Neural cell (in vitro differentiated cells): ENCODE data around the gene GATA2. TPM values are rescaled to one million over a fixed set of nuclear protein-coding genes. Genes with fewer than 3 reads are reported as not detected.

Source experiments
- H2AFZ ChIP-seq: fragments of 200-600, 300-800 bp; sonication (generic), shearing (Covaris generic); 2 replicates; pipeline ENCODE4 v1.6.0; 2014; ENCODE audit warnings: low read depth, mild to moderate bottlenecking, antibody characterized with exemption, low read length, moderate library complexity
- H3F3A ChIP-seq: fragments of 200-600 bp; shearing (Covaris generic); 2 replicates; pipeline ENCODE4 v1.6.1; 2016; ENCODE audit warnings: mild to moderate bottlenecking, moderate library complexity, mixed read lengths, antibody characterized with exemption, low read length; ENCODE audit not compliant: insufficient read depth, poor library complexity, severe bottlenecking
- H3K27ac ChIP-seq: fragments of 200-600, 300-800 bp; sonication (generic), shearing (Covaris generic); 2 replicates; pipeline ENCODE4 v1.5.1; 2014; ENCODE audit warnings: mild to moderate bottlenecking, low read length, moderate library complexity
- H3K27me3 ChIP-seq: fragments of 300-800, 200-600 bp; sonication (generic), shearing (Covaris generic); 2 replicates; pipeline ENCODE4 v1.6.0; 2014; ENCODE audit warnings: mild to moderate bottlenecking, low read depth, low read length, moderate library complexity; ENCODE audit not compliant: insufficient read depth
- H3K36me3 ChIP-seq: fragments of 300-800, 200-600 bp; sonication (generic), shearing (Covaris generic); 2 replicates; pipeline ENCODE4 v1.5.1; 2014; ENCODE audit warnings: mild to moderate bottlenecking, antibody characterized with exemption, low read length, moderate library complexity; ENCODE audit not compliant: insufficient read depth
- H3K4me2 ChIP-seq: fragments of 300-800, 200-600 bp; sonication (generic), shearing (Covaris generic); 2 replicates; pipeline ENCODE4 v1.6.0; 2014; ENCODE audit warnings: mild to moderate bottlenecking, low read length
- H3K4me3 ChIP-seq: fragments of 300-800, 200-600 bp; sonication (generic), shearing (Covaris generic); 2 replicates; pipeline ENCODE4 v1.5.1; 2014; ENCODE audit warnings: mild to moderate bottlenecking, low read length, moderate library complexity
- H3K79me2 ChIP-seq: fragments of 200-600 bp; shearing (Covaris generic); replicated peaks from 2 replicates; pipeline ENCODE4 v1.6.0; 2014; ENCODE audit warnings: mild to moderate bottlenecking, low read length, moderate library complexity; ENCODE audit not compliant: insufficient read depth
- H3K9ac ChIP-seq: fragments of 300-800, 200-600 bp; sonication (generic), shearing (Covaris generic); 2 replicates; pipeline ENCODE4 v1.6.1; 2016; ENCODE audit warnings: mild to moderate bottlenecking, low read length, mixed read lengths
- H3K9me2 ChIP-seq: fragments of 200-600 bp; shearing (Covaris generic); 2 replicates; pipeline ENCODE4 v1.6.1; 2016; ENCODE audit warnings: mild to moderate bottlenecking, low read length, mixed read lengths; ENCODE audit not compliant: insufficient read depth
- H3K9me3 ChIP-seq: fragments of 200-600, 300-800 bp; sonication (generic), shearing (Covaris generic); 2 replicates; pipeline ENCODE4 v1.6.1; 2016; ENCODE audit warnings: mild to moderate bottlenecking, mixed run types, low read length, moderate library complexity, mixed read lengths
- H4K20me1 ChIP-seq: fragments of 200-600 bp; shearing (Covaris generic); 2 replicates; pipeline ENCODE4 v1.6.1; 2016; ENCODE audit warnings: mild to moderate bottlenecking, mixed run types; ENCODE audit not compliant: insufficient read depth
- CTCF ChIP-seq: fragments of 450-650 bp; IDR thresholded peaks from 2 replicates; pipeline ENCODE4 v1.5.1; 2014; ENCODE audit warnings: antibody characterized with exemption, mild to moderate bottlenecking, moderate library complexity; ENCODE audit not compliant: poor library complexity, severe bottlenecking
- EP300 ChIP-seq: fragments of 450-650 bp; conservative IDR thresholded peaks from 2 replicates; pipeline ENCODE4 v1.6.1; 2014; ENCODE audit warnings: antibody characterized with exemption, mild to moderate bottlenecking, moderate library complexity; ENCODE audit not compliant: poor library complexity, severe bottlenecking
- EZH2 ChIP-seq: fragments of 200-600, 300-800 bp; shearing (Covaris generic), sonication (generic); IDR thresholded peaks from 2 replicates; pipeline ENCODE4 v1.6.1; 2014; ENCODE audit warnings: antibody characterized with exemption, low read length, borderline replicate concordance, mild to moderate bottlenecking; ENCODE audit not compliant: insufficient read depth, poor library complexity, severe bottlenecking
- MXI1 ChIP-seq: fragments of 450-650 bp; conservative IDR thresholded peaks from 2 replicates; pipeline ENCODE4 v1.6.1; 2014; ENCODE audit warnings: antibody characterized with exemption, mild to moderate bottlenecking; ENCODE audit not compliant: poor library complexity, severe bottlenecking
- POLR2AphosphoS5 ChIP-seq: IDR thresholded peaks from 2 replicates; pipeline ENCODE4 v1.6.1; 2012
- RAD21 ChIP-seq: fragments of 450-650 bp; conservative IDR thresholded peaks from 2 replicates; pipeline ENCODE4 v1.6.1; 2014; ENCODE audit warnings: antibody characterized with exemption, mild to moderate bottlenecking, moderate library complexity
- REST ChIP-seq: IDR thresholded peaks from 2 replicates; pipeline ENCODE4 v1.6.1; 2012; ENCODE audit warnings: borderline replicate concordance
- SMC3 ChIP-seq: fragments of 450-650 bp; conservative IDR thresholded peaks from 2 replicates; pipeline ENCODE4 v1.6.1; 2014; ENCODE audit warnings: antibody characterized with exemption, mild to moderate bottlenecking, moderate library complexity; ENCODE audit not compliant: poor library complexity
- TAF1 ChIP-seq: IDR thresholded peaks from 2 replicates; pipeline ENCODE4 v1.6.1; 2012; ENCODE audit warnings: low read depth
- polyA plus RNA-seq: library from polyadenylated mRNA; depleted of rRNA; stranded (reverse); fragments of >200 nt; gene quantifications from 2 replicates; pipeline ENCODE4 v1.2.3, GENCODE V29; 2014

Gene GATA2
- polyA plus RNA-seq, 1 donor from 2014 or later: not detected

DNA sequence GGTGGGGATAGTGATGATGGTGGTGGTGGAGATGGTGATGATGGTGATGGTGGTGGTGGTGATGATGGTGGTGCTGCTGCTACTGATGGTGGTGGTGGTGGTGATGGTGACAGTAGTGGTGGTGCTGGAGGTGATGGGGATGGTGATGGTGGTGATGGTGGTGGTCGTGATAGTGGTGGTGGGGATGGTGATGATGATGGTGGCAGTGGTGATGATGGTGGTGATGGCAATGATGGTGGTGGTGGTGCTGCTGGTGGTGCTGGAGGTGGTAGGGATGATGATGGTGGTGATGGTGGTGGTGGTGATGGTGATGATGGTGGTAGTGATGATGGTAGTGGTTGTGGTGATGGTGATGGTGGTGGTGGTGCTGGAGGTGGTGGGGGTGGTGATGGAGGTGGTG is 47.6 kb downstream of the GATA2 start:
- Histone ChIP-seq H3K9me2 (no peaks in the 10 kb centered on the region), H3K36me3 (no peaks in the 10 kb centered on the region), H3F3A (no peaks in the 10 kb centered on the region), H3K27me3 (no peaks in the 10 kb centered on the region), H3K9me3 (no peaks in the 10 kb centered on the region), H3K4me2 (no peak overlapping the region), H3K9ac (no peak overlapping the region), H3K27ac (no peak overlapping the region), H3K4me3 (no peak overlapping the region), H4K20me1 (no peaks in the 10 kb centered on the region), H2AFZ (no peak overlapping the region), H3K79me2 (no peaks in the 10 kb centered on the region)
- TF ChIP-seq CTCF: no peak
- TF ChIP-seq RAD21: no peak
- no peak for TF ChIP-seq TAF1
- TF ChIP-seq REST: no peak
- TF ChIP-seq SMC3: no peak
- TF ChIP-seq EP300: no peak
- no peak for TF ChIP-seq POLR2AphosphoS5
- TF ChIP-seq EZH2: no peak
- TF ChIP-seq MXI1: no peak

DNA sequence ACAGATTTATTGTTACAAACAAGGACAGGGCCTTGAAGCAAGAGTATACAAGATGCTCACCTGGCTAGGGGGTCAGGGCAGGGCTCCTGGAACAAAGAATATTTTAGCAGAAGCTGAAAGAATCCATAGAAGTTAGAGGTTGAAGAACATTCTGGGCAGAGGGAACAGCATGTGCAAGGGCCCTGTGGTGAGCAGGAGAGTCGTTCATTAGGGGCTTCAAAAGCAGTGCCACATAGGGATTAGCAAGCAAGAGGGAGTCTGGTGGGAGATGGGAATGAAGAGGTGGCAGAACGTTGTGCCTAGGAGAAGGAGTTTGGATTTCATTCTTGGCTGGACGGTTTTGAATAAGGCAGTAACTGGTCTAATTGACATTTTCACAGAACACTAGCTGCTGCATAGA is 49.2 kb downstream of the GATA2 start:
- Histone ChIP-seq H3F3A (no peaks in the 10 kb centered on the region), H4K20me1 (no peaks in the 10 kb centered on the region), H3K36me3 (no peaks in the 10 kb centered on the region), H3K4me3 (no peak overlapping the region), H3K79me2 (no peaks in the 10 kb centered on the region), H3K27ac (no peak overlapping the region), H3K9ac (no peak overlapping the region), H3K4me2 (no peak overlapping the region), H3K9me3 (no peaks in the 10 kb centered on the region), H3K27me3 (no peaks in the 10 kb centered on the region), H3K9me2 (no peaks in the 10 kb centered on the region), H2AFZ (no peak overlapping the region)
- TF ChIP-seq REST (no peak), POLR2AphosphoS5 (no peak), TAF1 (no peak), MXI1 (no peak), EZH2 (no peak), RAD21 (no peak), SMC3 (no peak), EP300 (no peak), CTCF (no peak)
